GM21360 (cell line): ENCODE data around the gene SYNGR3.

Experiments used
- ATAC-seq: cut with Tn5 transposase; IDR thresholded peaks from one replicate; pipeline ENCODE4 v1.9.1; 2021; ENCODE audit warnings: mild to moderate bottlenecking, moderate library complexity; ENCODE audit not compliant: unreplicated experiment

Gene SYNGR3

DNA sequence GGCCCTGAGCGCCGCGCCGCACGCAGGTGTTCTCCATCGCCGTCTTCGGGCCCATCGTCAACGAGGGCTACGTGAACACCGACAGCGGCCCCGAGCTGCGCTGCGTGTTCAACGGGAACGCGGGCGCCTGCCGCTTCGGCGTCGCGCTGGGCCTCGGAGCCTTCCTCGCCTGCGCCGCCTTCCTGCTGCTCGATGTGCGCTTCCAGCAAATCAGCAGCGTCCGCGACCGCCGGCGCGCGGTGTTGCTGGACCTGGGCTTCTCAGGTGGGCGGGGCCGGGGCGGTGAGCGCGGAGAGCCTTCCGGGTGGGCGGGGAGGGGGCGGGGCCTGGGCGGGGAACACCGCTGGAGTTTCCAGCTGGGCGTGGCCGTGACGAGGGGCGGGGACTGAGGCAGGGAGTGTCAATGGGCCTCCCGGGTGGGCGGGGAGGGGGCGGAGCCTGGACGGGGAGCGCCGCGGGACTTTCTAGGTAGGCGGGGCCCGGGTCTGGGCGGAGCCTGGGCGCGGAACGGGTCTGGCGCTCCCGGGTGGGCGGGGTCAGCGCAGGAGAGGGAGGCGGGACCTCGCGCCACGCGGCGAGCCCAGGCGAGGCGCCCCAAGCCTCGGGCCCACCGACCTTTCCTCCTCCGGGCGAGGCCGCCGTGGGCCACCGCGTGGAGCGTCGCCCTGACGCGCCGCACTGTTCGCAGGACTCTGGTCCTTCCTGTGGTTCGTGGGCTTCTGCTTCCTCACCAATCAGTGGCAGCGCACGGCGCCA is 2.4 kb downstream of the SYNGR3 start:
- ATAC-seq = peak; percentile 42

DNA sequence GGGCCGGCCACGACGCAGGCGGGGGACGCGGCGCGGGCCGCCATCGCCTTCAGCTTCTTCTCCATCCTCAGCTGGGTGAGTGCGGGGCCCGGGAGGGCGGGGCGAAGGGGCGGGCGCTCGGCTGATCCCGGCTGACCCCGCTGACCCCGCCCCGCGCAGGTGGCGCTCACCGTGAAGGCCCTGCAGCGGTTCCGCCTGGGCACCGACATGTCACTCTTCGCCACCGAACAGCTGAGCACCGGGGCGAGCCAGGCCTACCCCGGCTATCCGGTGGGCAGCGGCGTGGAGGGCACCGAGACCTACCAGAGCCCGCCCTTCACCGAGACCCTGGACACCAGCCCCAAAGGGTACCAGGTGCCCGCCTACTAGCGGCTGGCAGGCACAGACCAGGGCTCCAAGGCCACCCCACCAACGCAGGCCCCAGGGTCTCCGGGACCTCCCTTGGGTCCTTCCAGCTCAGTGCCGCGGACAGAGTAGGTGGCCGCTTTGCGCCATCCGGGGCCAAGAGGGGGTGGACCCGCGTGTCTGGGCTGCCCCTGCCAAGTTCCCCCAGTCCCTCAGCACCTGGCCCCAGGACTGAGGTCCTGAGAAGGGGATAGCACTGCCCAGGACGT is 3.0 kb downstream of the SYNGR3 start:
- no peak for ATAC-seq

DNA sequence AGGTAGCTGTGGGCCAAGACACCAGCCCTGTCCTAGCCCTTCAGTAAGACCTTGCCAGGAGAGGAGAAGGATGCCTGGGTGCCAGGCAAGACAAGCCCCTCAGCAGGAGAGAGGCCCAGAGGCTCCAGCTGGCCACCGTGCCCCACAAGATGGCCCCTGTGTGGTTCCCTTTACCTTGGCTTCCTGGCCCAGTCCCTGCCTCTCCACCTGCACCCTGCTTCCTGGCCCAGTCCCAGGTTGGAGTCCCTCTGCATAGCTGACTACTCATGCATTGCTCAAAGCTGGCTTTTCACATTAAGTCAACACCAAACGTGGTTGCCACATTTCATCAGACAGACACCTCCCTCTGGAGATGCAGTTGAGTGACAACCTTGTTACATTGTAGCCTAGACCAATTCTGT is 4.0 kb downstream of the SYNGR3 start:
- no peak for ATAC-seq

DNA sequence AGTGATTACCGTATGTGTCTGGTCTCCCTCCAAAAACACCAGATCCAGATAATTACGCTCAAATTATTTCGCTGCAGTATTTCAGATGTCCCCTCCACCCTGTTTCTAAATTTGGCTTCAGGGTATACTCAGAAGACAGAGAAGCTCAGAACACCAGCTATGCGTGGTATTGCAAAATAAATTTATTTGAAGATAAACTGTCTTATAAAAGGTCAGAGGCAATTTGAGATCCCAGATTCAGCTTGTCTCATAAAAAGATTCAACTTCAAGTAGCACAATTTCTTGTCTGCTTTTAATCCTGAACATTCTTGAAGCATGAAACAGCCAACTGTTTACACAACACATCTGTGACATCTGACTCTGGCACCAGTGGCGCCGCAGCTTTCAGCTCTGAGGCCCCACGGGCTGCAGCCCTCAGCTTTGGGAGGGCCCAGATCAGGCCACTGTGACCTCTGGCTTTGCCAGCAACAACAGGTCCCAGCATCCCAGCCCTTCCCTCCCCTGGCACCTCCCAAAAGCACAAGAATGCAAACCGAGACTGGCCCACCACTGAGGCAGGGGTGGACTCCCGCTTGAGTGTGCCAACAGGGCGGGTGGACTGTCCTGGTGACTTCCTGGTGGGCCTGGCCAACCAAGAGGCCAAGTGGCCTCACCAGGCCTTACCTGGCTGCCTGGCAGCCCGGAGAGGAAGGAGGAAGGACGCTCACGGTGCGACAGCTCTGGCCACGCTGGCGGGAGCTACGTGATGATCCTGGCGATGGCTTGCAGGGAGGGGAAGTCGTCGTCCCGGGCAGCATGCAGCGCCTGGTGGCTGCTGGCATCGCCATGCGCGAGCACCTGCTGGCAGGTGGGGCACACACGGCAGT is 8.0 kb downstream of the SYNGR3 start:
- no peak for ATAC-seq

DNA sequence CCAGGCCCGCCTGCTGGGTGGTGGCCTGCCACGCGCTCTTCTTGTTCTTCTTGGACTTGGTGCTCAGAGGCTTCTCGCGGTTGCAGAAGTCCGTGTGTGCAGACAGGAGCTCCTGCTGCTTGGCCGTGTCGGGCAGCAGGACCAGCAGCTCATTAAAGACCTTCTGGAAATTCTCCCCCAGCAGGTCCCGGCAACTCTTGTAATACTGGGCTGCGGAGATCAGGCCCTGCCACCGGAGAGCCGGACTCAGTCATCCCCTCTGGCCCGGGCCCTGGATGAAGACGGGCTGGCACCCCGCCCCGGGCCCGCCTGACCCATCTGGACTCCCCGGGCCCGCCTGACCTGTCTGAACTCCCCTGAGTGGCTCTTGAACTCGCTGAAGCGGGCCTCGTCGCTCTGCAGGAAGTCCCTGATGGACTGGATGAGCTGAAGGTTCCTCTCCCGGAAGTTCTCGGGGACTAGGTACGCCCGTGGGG is 8.6 kb downstream of the SYNGR3 start:
- ATAC-seq = no peak

DNA sequence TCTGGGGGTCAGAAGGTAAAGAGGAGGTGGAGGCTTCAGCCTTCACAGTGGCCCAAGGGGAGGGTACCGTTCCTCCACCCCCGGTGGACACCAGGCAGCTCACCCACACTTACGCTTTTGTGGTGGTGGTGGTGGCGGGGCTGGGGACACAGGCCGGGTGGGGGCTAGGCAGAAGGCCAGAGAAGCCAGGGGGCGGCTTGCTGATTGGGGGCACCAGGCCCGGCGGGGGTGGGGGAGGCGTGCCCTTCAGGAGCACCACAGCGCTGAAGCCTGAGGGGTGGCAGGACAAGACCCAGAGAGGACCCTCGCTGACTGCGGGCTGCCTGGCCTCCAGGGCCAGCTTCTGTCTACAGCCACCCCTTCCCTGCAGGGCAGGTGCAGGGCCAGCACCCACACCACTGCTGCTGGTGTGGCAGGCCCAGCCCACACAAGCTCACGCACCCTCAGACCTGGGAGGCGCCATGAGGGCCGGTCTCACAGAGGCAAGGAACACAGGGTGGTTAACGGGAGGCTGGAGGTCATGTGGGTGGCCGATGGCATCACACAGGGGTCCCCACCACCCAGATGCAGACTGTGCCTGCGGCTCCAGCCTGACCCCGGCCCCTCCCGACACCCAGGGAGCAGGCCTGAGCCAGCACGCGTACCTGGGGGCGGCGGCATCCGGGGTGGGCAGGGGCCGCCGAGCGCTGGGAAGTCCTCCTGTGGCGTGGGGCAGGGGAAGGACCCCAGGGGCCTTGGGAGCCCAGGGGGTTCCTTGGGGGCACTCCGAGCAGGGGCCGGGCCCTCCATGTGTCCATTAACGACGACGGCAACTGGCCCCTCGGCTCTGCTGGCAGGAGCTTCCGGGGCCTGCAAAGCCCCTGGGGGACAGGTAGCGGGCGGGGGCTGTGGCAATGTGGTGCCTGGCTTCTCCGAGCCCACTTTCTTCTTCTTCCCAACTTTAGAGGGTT is 9.4 kb downstream of the SYNGR3 start:
- no peak for ATAC-seq

DNA sequence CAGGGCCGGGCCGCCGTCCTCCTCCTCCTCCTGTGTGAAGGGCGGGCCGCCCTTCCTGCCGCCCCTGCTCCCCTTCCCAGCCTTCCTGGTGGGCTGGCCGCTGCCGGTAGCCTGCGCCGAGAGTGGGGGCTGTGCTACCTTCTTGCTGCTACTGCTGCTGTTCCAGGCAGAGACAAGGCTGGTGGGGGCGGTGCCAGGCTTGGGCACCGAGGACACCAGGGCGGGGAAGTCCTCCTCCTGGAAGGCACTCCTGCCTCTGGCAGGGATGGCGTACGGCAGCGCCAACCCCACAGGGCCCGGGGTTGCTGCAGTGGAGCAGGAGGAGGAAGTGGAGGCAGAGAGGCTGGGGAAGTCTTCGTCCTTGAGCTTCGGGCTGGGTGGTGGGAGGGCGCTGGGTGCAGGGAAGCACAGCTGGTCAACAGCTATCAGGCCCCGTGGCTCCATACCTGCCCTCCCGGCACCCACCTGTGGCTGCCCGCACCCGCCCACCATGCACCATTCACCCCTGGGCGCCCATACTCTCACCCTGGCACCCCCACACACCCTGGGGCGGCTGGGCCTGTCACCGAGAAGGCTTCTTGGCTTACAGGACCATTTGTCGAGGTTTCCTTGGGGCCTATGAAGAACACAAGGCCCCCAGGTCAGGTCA is 10.2 kb downstream of the SYNGR3 start:
- ATAC-seq = no peak

DNA sequence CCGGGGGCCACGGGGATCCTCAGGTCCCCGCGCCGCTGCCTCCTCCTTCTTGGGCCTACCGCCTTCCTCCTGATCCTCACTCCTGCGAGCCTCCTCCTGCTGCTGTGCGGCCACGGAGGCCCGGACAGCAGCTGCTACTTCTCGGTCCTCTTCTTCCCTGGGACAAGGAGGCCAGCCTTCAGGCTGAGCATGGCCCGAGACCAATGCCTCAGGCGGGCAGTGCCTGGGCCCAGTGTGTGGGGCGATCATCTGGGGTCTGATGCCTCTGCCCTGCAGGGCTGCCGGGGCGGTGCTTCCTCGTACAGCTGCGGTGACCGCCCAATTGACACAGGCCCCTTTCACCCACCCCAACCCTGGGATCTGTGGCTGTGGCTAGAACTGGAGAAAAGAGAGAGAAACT is 11.3 kb downstream of the SYNGR3 start:
- no peak for ATAC-seq

DNA sequence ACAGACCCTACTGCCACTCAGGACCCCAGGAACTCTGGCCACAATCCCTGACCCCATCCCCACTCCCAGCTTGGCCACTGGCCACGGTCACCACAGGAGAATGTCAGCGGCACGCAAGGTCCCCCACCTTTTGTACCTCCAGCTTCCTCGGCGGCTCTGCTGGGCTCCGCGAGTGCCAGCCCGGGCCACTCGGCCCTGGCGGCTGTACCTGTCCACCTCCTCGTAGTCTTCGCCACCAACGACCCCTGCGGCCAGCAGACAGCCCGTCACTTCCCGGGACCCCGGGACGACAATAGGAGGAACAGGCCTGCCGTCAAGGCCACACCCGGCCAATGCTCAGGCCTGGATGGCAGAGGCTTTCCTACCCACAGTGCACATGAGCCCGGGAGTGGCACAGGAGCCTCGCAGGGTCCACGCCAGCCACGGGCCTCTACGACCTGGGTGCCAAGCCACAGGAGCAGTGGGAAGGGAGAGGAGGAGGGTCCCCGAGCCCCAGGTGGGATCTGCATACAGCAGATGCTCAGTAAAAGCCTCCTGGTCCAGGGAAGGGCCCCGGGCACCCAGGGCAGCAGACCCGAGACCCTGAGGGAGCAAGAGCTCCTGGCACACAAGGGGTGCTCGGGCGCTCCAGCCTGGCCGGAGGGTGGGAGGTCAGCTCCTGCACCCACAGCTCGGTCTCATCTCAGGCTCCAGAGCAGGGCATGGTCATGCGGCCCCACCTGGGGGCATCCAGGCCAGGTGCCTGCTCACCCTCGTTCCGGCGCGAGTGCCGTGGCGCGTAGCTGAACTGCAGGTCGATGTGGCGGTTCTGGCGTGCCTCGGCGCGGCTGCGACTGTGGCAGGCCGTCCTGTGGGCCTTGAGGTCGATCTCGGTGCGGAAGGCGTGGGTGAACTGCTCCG is 11.9 kb downstream of the SYNGR3 start:
- ATAC-seq = no peak

DNA sequence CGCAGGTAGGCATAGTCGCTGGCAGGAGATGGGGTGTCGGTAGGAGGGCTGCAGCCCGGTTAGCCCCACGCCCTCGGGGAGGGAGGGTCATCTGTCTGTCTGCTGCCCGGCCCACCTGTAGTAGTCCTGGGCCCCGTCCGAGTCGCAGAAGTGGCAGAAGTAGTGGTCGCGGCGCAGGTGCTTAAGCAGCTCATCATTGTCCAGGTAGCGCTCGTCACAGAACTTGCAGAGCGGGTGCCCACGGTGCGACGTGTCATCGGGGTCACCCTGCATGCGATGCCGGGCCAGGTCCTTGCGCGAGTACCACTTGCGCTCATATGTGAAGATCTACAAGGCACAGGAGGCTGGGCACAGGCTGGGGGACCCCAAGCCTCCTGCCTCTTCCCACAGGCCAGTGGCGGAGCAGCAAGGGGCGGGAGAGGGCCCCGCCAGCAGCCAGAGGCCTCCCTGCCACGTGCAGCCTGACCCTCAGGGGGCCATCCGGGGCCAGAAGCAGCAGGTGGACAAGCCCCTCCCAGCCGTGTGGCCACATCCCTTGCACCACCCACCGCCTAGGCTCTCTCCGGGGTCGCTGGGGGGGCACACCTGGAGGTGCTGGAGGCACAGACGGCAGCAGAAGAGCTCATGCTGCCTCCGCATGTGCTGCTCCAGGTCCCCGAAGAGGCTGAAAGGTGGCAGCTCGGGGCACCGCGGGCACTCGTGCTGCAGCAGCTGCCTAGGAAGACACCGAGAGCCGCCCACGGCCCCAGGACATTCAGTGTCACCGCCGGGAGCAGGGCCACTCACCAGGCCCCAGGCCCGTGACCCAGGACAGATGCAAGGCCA is 12.8 kb downstream of the SYNGR3 start:
- no peak for ATAC-seq

DNA sequence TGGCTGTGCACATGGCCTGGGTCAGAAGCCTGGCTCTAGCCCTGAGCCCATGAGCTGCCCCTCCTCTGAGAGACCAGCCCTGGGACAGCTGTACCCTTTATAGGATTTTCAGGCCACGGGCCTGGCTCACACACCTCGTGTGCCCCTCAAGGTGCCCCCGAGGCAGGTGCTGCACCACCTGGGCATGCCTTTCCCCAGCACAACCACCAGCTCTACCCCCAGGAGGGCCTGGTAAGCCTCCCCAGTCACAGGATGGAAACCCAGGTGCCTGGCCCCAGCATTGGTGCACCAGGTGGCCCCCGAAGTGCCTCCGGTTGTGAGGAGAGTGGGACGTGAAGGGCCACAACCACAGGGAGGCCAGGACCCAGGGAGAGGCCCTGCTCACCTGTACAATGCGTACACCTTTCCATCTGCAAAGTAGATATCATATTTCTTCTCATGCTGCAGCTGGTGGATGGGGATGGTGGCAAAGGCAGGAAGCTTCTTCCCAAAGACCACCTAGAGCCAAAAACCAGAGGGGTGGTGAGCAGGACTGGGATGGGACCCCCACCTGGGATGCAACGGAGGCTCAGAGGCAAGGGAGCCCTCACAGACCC is 13.6 kb downstream of the SYNGR3 start:
- ATAC-seq = no peak

DNA sequence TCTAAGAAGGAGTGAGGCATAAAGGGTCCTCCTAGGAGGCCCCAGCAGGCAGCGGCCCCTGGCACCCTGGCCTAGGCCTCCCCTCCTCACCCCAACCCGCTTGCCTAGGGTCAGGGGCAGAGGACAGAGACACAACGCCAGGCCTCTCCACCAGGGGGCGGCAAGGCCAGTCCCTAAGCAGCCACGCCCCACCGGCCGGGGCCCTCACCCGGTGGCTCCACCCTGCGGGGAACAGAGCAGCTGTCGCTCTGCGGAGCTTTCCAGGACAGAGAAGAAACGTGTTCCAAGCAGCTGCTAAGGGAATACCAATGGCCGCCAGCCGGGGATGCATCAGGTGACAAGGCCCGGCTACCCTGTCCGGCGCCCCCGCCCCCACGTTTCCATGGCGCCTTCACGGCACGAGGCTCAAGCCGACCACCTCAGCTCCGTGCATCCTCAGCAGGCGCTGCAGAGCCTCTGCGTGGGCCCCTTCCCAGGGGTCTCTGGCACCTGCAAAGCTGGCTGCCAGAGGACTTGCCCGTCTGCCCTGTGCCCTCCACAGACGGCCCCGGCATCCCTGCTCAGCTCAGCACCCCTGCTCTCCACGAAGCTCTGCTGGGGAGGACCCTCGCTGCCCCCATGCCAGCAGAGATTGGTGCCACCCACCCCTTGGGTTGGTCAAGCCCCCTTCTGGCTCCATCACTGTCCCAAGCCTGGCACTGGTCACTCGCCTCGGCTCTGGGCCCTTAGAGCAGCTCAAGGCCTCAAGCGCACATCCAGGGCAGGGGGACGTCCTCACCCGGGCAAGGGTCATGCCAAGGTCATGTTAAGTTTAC is 14.3 kb downstream of the SYNGR3 start:
- peak; percentile 60 for ATAC-seq

DNA sequence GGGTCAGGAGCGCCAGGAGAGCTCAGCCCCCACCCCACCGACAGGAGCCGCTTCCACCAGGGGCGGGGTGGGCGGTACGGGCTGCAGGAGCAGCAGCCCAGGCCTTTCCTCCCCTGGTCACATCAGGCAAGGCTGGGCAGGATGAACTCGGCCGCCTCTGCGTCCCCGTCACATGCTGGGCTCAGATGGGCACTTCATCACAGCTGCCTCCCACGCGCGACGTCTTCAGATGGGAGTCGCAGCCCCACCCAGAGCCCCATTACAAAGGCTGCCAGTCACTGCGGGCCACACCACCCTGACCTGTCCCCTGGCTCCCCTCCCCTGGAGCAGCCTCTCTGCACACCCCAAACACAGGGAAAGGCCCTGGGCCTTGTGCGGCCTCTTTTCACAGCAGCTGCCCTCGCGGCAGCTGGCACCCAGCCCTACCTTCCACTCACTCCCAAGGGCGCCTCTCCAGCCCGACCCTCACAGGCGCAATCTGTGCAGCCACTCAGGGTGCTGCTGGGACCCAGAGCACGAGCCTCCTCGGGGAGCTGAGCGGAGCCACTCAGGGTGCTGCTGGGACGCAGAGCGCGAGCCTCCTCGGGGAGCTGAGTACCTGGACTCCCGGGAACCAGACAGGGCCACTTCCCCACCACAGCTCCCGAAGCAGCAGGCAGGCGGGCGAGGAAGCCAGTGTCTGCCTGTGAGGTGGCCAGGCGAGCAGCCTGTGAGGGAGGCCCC is 15.2 kb downstream of the SYNGR3 start:
- ATAC-seq = no peak

DNA sequence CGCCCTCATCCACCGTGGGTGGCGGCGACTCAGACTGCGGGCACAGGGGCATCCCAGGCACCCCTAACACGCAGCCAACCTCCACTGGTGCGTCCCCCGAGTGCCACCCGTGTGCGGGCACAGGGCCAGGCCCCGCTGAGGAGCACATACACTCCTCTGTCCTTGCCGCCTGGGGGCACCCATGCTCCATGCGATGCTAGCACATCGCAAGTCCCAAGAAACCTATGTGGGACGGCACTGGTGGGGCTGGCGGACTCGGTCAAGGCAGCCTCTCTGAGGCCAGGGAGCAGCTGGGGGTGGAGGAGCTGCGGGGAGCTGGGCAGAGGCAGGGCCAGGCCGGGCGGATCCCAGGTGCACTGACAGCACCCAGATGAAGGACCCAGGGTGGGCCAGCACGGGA is 15.9 kb downstream of the SYNGR3 start:
- ATAC-seq = no peak

DNA sequence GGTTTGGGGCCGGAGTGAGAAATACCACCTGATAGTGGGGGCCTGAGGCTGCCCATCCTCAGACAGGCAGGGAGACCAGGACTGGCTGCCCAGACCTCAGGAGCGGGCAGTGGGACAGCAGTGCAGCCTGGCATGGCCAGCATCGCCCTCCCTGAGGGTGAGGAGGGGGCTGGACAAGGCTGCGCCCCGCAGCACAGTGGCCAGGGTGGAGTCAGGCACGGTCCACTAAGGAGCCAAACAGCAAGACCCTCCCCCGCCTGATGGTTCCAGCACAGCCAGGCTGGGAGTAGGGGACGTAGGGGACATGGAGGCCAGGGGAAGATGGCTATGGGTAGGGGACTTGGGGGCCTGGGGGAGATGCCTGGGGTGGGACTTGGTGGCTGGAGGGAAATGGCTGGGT is 16.5 kb downstream of the SYNGR3 start:
- no peak for ATAC-seq

DNA sequence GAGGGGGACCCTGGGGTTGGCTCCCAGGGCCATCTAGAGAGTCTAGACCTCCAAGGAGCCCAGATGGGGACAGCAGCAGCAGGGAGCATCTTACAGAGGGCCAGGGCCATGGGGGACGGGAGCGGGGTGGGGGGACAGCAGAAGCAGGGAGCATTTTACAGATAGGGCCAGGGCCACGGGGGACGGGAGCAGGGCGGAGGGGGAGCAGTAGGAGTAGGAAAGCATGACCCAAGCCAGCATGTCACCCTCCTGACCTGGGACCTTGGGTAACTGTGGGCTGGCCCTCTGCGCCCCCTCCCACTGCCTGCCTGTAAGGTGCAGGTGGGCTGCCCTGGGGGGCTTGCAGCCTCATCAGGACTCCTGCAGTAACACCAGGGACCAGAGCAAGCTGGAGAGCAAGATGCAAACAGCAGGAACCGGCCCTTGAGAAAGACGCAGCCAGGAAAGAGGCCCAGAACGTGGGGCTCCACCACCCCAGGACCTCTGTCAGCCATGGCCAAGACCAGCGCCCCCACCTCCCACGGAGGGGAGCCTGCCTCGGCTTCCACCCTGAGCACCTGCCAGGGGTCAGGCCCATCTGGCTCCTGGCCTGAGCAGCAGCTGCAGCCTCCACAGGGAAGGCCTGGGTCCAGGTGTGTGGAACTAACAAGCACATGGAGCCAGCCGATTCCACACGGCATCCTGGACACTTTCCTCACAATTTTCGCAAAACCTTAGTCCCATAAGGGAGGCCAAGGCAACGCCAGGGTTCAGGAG is 17.5 kb downstream of the SYNGR3 start:
- no peak for ATAC-seq
